PC-3 (cell line): ENCODE data around the gene CDK2AP2.

Source experiments
- EZH2 ChIP-seq: fragments of 300-600 bp; sonication (generic); IDR thresholded peaks from one replicate; pipeline ENCODE4 v1.6.1; 2017; ENCODE audit warnings: antibody characterized with exemption, mild to moderate bottlenecking, low read length; ENCODE audit not compliant: unreplicated experiment
- EZH2phosphoT487 ChIP-seq: fragments of 300-600 bp; sonication (generic); IDR thresholded peaks from 2 replicates; pipeline ENCODE4 v1.6.1; 2018; ENCODE audit warnings: mild to moderate bottlenecking, antibody characterized with exemption, low read length, borderline replicate concordance
- TF ChIP-seq, protein P1 (sequence below): fragments of 300-600 bp; sonication (generic); conservative IDR thresholded peaks from 2 replicates; pipeline ENCODE4 v1.5.1; 2017; ENCODE audit warnings: antibody characterized with exemption, low read depth, mild to moderate bottlenecking, low read length

GRCh38 chr11:67543585-67543984, 35.6 kb upstream of the CDK2AP2 start:
- TF ChIP-seq, protein P1, sequence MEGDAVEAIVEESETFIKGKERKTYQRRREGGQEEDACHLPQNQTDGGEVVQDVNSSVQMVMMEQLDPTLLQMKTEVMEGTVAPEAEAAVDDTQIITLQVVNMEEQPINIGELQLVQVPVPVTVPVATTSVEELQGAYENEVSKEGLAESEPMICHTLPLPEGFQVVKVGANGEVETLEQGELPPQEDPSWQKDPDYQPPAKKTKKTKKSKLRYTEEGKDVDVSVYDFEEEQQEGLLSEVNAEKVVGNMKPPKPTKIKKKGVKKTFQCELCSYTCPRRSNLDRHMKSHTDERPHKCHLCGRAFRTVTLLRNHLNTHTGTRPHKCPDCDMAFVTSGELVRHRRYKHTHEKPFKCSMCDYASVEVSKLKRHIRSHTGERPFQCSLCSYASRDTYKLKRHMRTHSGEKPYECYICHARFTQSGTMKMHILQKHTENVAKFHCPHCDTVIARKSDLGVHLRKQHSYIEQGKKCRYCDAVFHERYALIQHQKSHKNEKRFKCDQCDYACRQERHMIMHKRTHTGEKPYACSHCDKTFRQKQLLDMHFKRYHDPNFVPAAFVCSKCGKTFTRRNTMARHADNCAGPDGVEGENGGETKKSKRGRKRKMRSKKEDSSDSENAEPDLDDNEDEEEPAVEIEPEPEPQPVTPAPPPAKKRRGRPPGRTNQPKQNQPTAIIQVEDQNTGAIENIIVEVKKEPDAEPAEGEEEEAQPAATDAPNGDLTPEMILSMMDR: no peak
- no peak for TF ChIP-seq EZH2phosphoT487
- TF ChIP-seq EZH2: no peak
